PC-3 (cell line): ENCODE measurements around the gene FRMD7.

Experiments used
- CTCF ChIP-seq: fragments of 300-600 bp; sonication (generic); conservative IDR thresholded peaks from 2 replicates; pipeline ENCODE4 v1.5.1; 2017; ENCODE audit warnings: antibody characterized with exemption, low read depth, mild to moderate bottlenecking, low read length
- EZH2 ChIP-seq: fragments of 300-600 bp; sonication (generic); IDR thresholded peaks from one replicate; pipeline ENCODE4 v1.6.1; 2017; ENCODE audit warnings: antibody characterized with exemption, mild to moderate bottlenecking, low read length; ENCODE audit not compliant: unreplicated experiment

- TF ChIP-seq CTCF (no peak), EZH2 (no peak)
Measured at GRCh38 chrX:132040066-132040465, 87.8 kb downstream of the FRMD7 start.
